ENCODE results near the gene B4GALT2. TPM values are rescaled to one million over a fixed set of nuclear protein-coding genes. Genes with fewer than 3 reads are reported as not detected.

Gene B4GALT2
- polyA plus RNA-seq, 1 of the 3 experiments (the other 2 are of a cell fraction) = 48.0 TPM

GRCh38 chr1:43953361-43953760 is 25.6 kb upstream of the B4GALT2 start (continued):
- TF ChIP-seq GABPA (IDR thresholded peaks at IDR 0.05; ENCODE audit: low read depth) = no peak
- no peak for TF ChIP-seq NRF1 (IDR thresholded peaks at IDR 0.05; ENCODE audit: low read depth, low read length)

DNA sequence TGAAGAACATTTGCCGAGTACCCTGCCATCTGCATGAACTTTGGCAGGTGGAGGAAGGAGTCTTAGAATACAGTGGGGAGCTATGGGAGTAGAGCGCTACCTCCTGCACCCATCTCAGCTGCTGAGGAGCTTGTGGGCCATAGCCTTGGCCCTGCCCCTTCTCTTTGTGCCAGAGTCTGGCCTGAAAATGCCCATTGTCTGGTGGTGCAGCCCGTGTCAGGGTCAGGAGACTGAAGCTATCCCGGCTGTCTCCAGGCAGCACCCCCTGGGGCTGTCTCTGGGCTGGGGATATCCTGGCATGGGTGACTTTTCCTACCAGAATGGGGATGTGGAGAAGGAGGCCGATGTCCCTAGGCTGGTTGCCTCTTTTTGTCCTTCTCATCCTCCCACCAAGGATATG is 25.0 kb upstream of the B4GALT2 start:
- H3K4me3 ChIP-seq (ENCODE audit: low read depth in 2 of 2, low read length in 1 of 2) = no peak overlapping the region
- POLR2A ChIA-PET = no interaction called here
- H3K79me2 ChIP-seq (ENCODE audit: insufficient read depth) = no peaks in the 10 kb centered on the region; the same call in 1 of the 2 replicates
- H3K9me2 ChIP-seq = no peaks in the 10 kb centered on the region
- peaks cover 0 to 44% of the 10 kb centered on the region in 2 experiments for H3K36me3 ChIP-seq (replicated peaks in 1 of 2; ENCODE audit: control insufficient read depth in 1 of 2, insufficient read depth in 2 of 2, low read length in 1 of 2)
- H3F3A ChIP-seq (replicated peaks; ENCODE audit: insufficient read depth) = no peaks in the 10 kb centered on the region
- no peak overlapping the region for H2AFZ ChIP-seq (ENCODE audit: low read depth)
- 70% methylated on average over 2 of the region's 5 CpGs for WGBS (ENCODE audit: low lambda C conversion rate)
- peaks cover 0 to 7% of the 10 kb centered on the region in 2 experiments; a peak in 1 of 4 replicates for H3K4me1 ChIP-seq (ENCODE audit: control insufficient read depth in 1 of 2, insufficient read depth in 2 of 2, low read depth in 1 of 2, low read length in 1 of 2)
- H3K27ac ChIP-seq (ENCODE audit: low read depth in 2 of 2, low read length in 1 of 2) = no peak overlapping the region
- CTCF ChIA-PET = interaction anchor here (1.2 kb wide), 1 partner anchor 38 kb away, joined by 3 read pairs; the partner anchor contains the start of gene CCDC24
- no peak overlapping the region for H3K4me2 ChIP-seq
- no peaks in the 10 kb centered on the region for H3K9me3 ChIP-seq
- peaks cover 6% of the 10 kb centered on the region; the same call in 1 of the 2 replicates for H4K20me1 ChIP-seq (ENCODE audit: insufficient read depth)
- H3K9ac ChIP-seq = no peak overlapping the region
- DNase-seq = no peak
- TF ChIP-seq, protein P1, sequence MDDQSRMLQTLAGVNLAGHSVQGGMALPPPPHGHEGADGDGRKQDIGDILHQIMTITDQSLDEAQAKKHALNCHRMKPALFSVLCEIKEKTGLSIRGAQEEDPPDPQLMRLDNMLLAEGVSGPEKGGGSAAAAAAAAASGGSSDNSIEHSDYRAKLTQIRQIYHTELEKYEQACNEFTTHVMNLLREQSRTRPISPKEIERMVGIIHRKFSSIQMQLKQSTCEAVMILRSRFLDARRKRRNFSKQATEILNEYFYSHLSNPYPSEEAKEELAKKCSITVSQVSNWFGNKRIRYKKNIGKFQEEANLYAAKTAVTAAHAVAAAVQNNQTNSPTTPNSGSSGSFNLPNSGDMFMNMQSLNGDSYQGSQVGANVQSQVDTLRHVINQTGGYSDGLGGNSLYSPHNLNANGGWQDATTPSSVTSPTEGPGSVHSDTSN (IDR thresholded peaks at IDR 0.05) = no peak
- TF ChIP-seq FOSL2 (IDR thresholded peaks at IDR 0.05; ENCODE audit: borderline replicate concordance, low read depth) = no peak
- no peak for TF ChIP-seq NRF1 (IDR thresholded peaks at IDR 0.05; ENCODE audit: low read depth, low read length)
- TF ChIP-seq RAD21 (IDR thresholded peaks at IDR 0.05; ENCODE audit: low read length) = no peak
- no peak for TF ChIP-seq POLR2AphosphoS5 (IDR thresholded peaks at IDR 0.05; ENCODE audit: low read depth, low read length)
- TF ChIP-seq FOXJ3 (CRISPR knock-in tag; IDR thresholded peaks at IDR 0.05) = no peak
- TF ChIP-seq TCF12 (IDR thresholded peaks at IDR 0.05) = no peak
- TF ChIP-seq RFX5 (IDR thresholded peaks at IDR 0.05; ENCODE audit: low read length) = no peak
- TF ChIP-seq RCOR1 (IDR thresholded peaks at IDR 0.05; ENCODE audit: low read length) = no peak
- TF ChIP-seq RXRA (IDR thresholded peaks at IDR 0.05; ENCODE audit: borderline replicate concordance, low read depth) = no peak
- no peak for TF ChIP-seq SMC3 (IDR thresholded peaks at IDR 0.05; ENCODE audit: low read depth, low read length)
- H3K27me3 ChIP-seq (ENCODE audit: insufficient read depth) = no peaks in the 10 kb centered on the region

DNA sequence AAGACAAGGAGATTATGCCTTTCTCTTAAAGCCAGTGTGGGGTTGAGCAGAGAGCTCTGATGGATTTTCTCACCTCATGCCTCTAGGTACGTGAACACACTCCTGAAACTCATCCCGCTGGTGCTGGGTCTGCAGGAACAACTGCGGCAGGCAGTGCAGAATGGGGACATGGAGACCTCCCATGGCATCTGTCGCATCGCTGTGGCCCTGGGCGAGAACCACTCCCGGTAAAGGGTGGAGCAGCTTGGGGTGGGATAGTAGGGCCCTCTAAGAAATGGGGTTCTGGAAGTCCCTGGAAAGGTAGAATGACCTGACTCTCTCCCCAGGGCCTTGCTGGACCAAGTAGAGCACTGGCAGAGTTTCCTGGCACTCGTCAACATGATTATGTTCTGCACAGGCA is 22.8 kb upstream of the B4GALT2 start:
- Histone ChIP-seq H3K9me3 (no peaks in the 10 kb centered on the region), H3K36me3 (replicated peaks in 1 of 2; ENCODE audit: control insufficient read depth in 1 of 2, insufficient read depth in 2 of 2, low read length in 1 of 2) (peaks cover 3 to 50% of the 10 kb centered on the region in 2 experiments), H3K9me2 (no peaks in the 10 kb centered on the region), H2AFZ (ENCODE audit: low read depth) (no peak overlapping the region), H3K4me3 (ENCODE audit: low read depth in 2 of 2, low read length in 1 of 2) (no peak overlapping the region), H3K4me2 (no peak overlapping the region), H3K9ac (no peak overlapping the region), H3K79me2 (ENCODE audit: insufficient read depth) (no peaks in the 10 kb centered on the region; the same call in 1 of the 2 replicates), H3F3A (replicated peaks; ENCODE audit: insufficient read depth) (no peaks in the 10 kb centered on the region), H3K27ac (ENCODE audit: low read depth in 2 of 2, low read length in 1 of 2) (no peak overlapping the region), H3K4me1 (ENCODE audit: control insufficient read depth in 1 of 2, insufficient read depth in 2 of 2, low read depth in 1 of 2, low read length in 1 of 2) (peaks cover 0 to 5% of the 10 kb centered on the region in 2 experiments; a peak in 1 of 4 replicates), H4K20me1 (ENCODE audit: insufficient read depth) (peaks cover 6% of the 10 kb centered on the region; the same call in 1 of the 2 replicates), H3K27me3 (ENCODE audit: insufficient read depth) (no peaks in the 10 kb centered on the region)
- ChIA-PET POLR2A (no interaction called here), CTCF (interaction anchor here (1.3 to 2.2 kb wide), 3 partner anchors 9 to 193 kb away, joined by 4 to 8 read pairs (median 4); partner anchors contain the start of gene IPO13)
- WGBS (ENCODE audit: low lambda C conversion rate) = 97% methylated on average over 4 of the region's 8 CpGs
- TF ChIP-seq POLR2AphosphoS5 (IDR thresholded peaks at IDR 0.05; ENCODE audit: low read depth, low read length) (no peak), EZH2phosphoT487 (IDR thresholded peaks at IDR 0.05; ENCODE audit: borderline replicate concordance, low read depth) (no peak), USF2 (IDR thresholded peaks at IDR 0.05; ENCODE audit: borderline replicate concordance, low read depth, low read length) (no peak), RAD21 (IDR thresholded peaks at IDR 0.05; ENCODE audit: low read length) (no peak), GABPA (IDR thresholded peaks at IDR 0.05; ENCODE audit: low read depth) (no peak), REST (IDR thresholded peaks at IDR 0.05; ENCODE audit: low read depth, low read length) (no peak), NRF1 (IDR thresholded peaks at IDR 0.05; ENCODE audit: low read depth, low read length) (no peak), FOSL2 (IDR thresholded peaks at IDR 0.05; ENCODE audit: borderline replicate concordance, low read depth) (no peak), NFIC (IDR thresholded peaks at IDR 0.05; ENCODE audit: borderline replicate concordance) (no peak)
- TF ChIP-seq, protein P1 (IDR thresholded peaks at IDR 0.05) = no peak
- DNase-seq = no peak
